ENCODE results near the gene TRMT1.
A peak's percentile ranks its signal among the peaks of the same experiment; 100 is the strongest.

TRMT1 gene

GRCh38 chr19:13097463-13098258 lies 18.9 kb downstream of the TRMT1 start:
- TF ChIP-seq CTCF (conservative IDR thresholded peaks at IDR 0.05) = no peak
- no peak for TF ChIP-seq ZFX (IDR thresholded peaks at IDR 0.05)
- H3K27ac ChIP-seq = no peak overlapping the region

- TF ChIP-seq ZFX (IDR thresholded peaks at IDR 0.05) (no peak), CTCF (conservative IDR thresholded peaks at IDR 0.05) (no peak)
- H3K27ac ChIP-seq = no peak overlapping the region
Observed at GRCh38 chr19:13097033-13097462, 19.5 kb downstream of the TRMT1 start.

- TF ChIP-seq ZFX (IDR thresholded peaks at IDR 0.05) (no peak), CTCF (conservative IDR thresholded peaks at IDR 0.05) (no peak; the same call in 1 of the 2 replicates)
- no peak overlapping the region for H3K27ac ChIP-seq
Observed at GRCh38 chr19:13095934-13096927, 20.3 kb downstream of the TRMT1 start.

- no peak overlapping the region for H3K27ac ChIP-seq
- TF ChIP-seq ZFX (IDR thresholded peaks at IDR 0.05) = no peak
- no peak for TF ChIP-seq CTCF (conservative IDR thresholded peaks at IDR 0.05)
Observed at GRCh38 chr19:13095393-13095784, 21.2 kb downstream of the TRMT1 start.

GRCh38 chr19:13094771-13095392 lies 21.7 kb downstream of the TRMT1 start:
- no peak overlapping the region for H3K27ac ChIP-seq
- TF ChIP-seq CTCF (conservative IDR thresholded peaks at IDR 0.05) = no peak
- TF ChIP-seq ZFX (IDR thresholded peaks at IDR 0.05) = no peak

GRCh38 chr19:13094106-13094504 lies 22.4 kb downstream of the TRMT1 start:
- TF ChIP-seq CTCF (conservative IDR thresholded peaks at IDR 0.05) (peak; percentile 76), ZFX (IDR thresholded peaks at IDR 0.05) (no peak)
- H3K27ac ChIP-seq = peak overlapping the region; percentile 10

All from C4-2B (cell line).